H9 (cell line): ENCODE data around the gene SLC4A2. TPM values are rescaled to one million over a fixed set of nuclear protein-coding genes. Genes with fewer than 3 reads are reported as not detected.

ENCODE experiments used
- DNase-seq: peaks from one replicate; pipeline ENCODE4 v3.0.0-alpha.2; 2017
- H2AFZ ChIP-seq: one replicate; pipeline ENCODE4 v1.6.1; 2013; ENCODE audit warnings: mild to moderate bottlenecking, low read length, control low read depth, moderate library complexity
- H2AK5ac ChIP-seq: 2 replicates; pipeline ENCODE4 v1.6.1; 2013; ENCODE audit warnings: low read length, control low read depth, mixed read lengths; ENCODE audit not compliant: insufficient read length
- H2BK120ac ChIP-seq: one replicate; pipeline ENCODE4 v1.6.1; 2013; ENCODE audit warnings: low read depth, mild to moderate bottlenecking, low read length, control low read depth, inconsistent platforms; ENCODE audit not compliant: poor library complexity, severe bottlenecking
- H2BK12ac ChIP-seq: 2 replicates; pipeline ENCODE4 v1.6.1; 2013; ENCODE audit warnings: low read length, control low read depth, mixed read lengths, low read depth; ENCODE audit not compliant: insufficient read length
- H2BK15ac ChIP-seq: 2 replicates; pipeline ENCODE4 v1.6.1; 2013; ENCODE audit warnings: low read depth, low read length, control low read depth
- H2BK20ac ChIP-seq: one replicate; pipeline ENCODE4 v1.6.1; 2013; ENCODE audit warnings: low read depth, mild to moderate bottlenecking, low read length, control low read depth, inconsistent platforms; ENCODE audit not compliant: poor library complexity, severe bottlenecking
- H2BK5ac ChIP-seq: 2 replicates; pipeline ENCODE4 v1.6.1; 2013; ENCODE audit warnings: low read length, control low read depth, mixed read lengths; ENCODE audit not compliant: insufficient read length
- H3K14ac ChIP-seq: 2 replicates; pipeline ENCODE4 v1.6.1; 2013; ENCODE audit warnings: low read length, control low read depth; ENCODE audit not compliant: insufficient read depth
- H3K18ac ChIP-seq: 2 replicates; pipeline ENCODE4 v1.6.1; 2013; ENCODE audit warnings: low read depth, mild to moderate bottlenecking, mixed read lengths, low read length, control low read depth; ENCODE audit not compliant: insufficient read length
- H3K23ac ChIP-seq: 2 replicates; pipeline ENCODE4 v1.6.1; 2013; ENCODE audit warnings: low read length, control low read depth, mixed read lengths, low read depth; ENCODE audit not compliant: insufficient read length
- H3K23me2 ChIP-seq: 2 replicates; pipeline ENCODE4 v1.6.1; 2013; ENCODE audit warnings: low read depth, mild to moderate bottlenecking, mixed read lengths, low read length, control low read depth; ENCODE audit not compliant: insufficient read length, poor library complexity, severe bottlenecking
- H3K27ac ChIP-seq: 2 replicates; pipeline ENCODE4 v1.5.1; 2013; ENCODE audit warnings: low read length, control low read depth, mixed read lengths, low read depth; ENCODE audit not compliant: insufficient read length
- H3K27me3 ChIP-seq: 2 replicates; pipeline ENCODE4 v1.6.1; 2013; ENCODE audit warnings: low read length, control low read depth, inconsistent platforms; ENCODE audit not compliant: insufficient read depth
- H3K4ac ChIP-seq: 2 replicates; pipeline ENCODE4 v1.6.1; 2013; ENCODE audit warnings: low read depth, mild to moderate bottlenecking, control low read depth, inconsistent platforms, low read length, moderate library complexity
- H3K4me1 ChIP-seq: 2 replicates; pipeline ENCODE4 v1.6.1; 2013; ENCODE audit warnings: low read length, control low read depth, inconsistent platforms; ENCODE audit not compliant: insufficient read depth
- H3K4me2 ChIP-seq: 2 replicates; pipeline ENCODE4 v1.6.1; 2013; ENCODE audit warnings: low read length, control low read depth, mixed read lengths; ENCODE audit not compliant: insufficient read length, insufficient read depth
- H3K56ac ChIP-seq: 2 replicates; pipeline ENCODE4 v1.6.1; 2013; ENCODE audit warnings: low read depth, mild to moderate bottlenecking, mixed read lengths, low read length, control low read depth; ENCODE audit not compliant: insufficient read length
- H3K79me1 ChIP-seq: 2 replicates; pipeline ENCODE4 v1.6.1; 2013; ENCODE audit warnings: low read depth, mild to moderate bottlenecking, moderate library complexity, low read length, control low read depth, inconsistent platforms; ENCODE audit not compliant: insufficient read depth, poor library complexity, severe bottlenecking
- H3K79me2 ChIP-seq: 2 replicates; pipeline ENCODE4 v1.6.1; 2013; ENCODE audit warnings: low read length, control low read depth, inconsistent platforms; ENCODE audit not compliant: insufficient read depth
- H3K9ac ChIP-seq: 2 replicates; pipeline ENCODE4 v1.6.1; 2013; ENCODE audit warnings: low read length, control low read depth, mixed read lengths; ENCODE audit not compliant: insufficient read length; ENCODE audit errors: extremely low read depth
- H3K9me3 ChIP-seq: one replicate; pipeline ENCODE4 v1.6.1; 2013; ENCODE audit warnings: low read depth, low read length, inconsistent platforms; ENCODE audit not compliant: control insufficient read depth
- H3T11ph ChIP-seq: one replicate; pipeline ENCODE4 v1.6.1; 2013; ENCODE audit warnings: mild to moderate bottlenecking, low read length, control low read depth, inconsistent platforms
- H4K20me1 ChIP-seq: one replicate; pipeline ENCODE4 v1.6.1; 2013; ENCODE audit not compliant: control insufficient read depth, insufficient read length, insufficient read depth
- H4K5ac ChIP-seq: 2 replicates; pipeline ENCODE4 v1.6.1; 2013; ENCODE audit warnings: low read depth, mild to moderate bottlenecking, mixed read lengths, low read length, control low read depth; ENCODE audit not compliant: insufficient read length
- H4K8ac ChIP-seq: replicated peaks from 2 replicates; pipeline ENCODE4 v1.6.1; 2013; ENCODE audit warnings: low read length, control low read depth, mixed read lengths, low read depth; ENCODE audit not compliant: insufficient read length
- H4K91ac ChIP-seq: 2 replicates; pipeline ENCODE4 v1.6.1; 2013; ENCODE audit warnings: low read depth, mild to moderate bottlenecking, moderate library complexity, mixed read lengths, low read length, control low read depth; ENCODE audit not compliant: insufficient read length
- H3K27ac Mint-ChIP-seq, 3 experiments: 2 replicates in 2 of 3; 3 replicates in 1 of 3; pipeline ENCODE4 v1.8.0; 2020 to 2021; ENCODE audit warnings: mixed read lengths in 3 of 3, mild to moderate bottlenecking in 1 of 3, moderate library complexity in 1 of 3
- H3K27me3 Mint-ChIP-seq: 2 replicates; pipeline ENCODE4 v1.8.0; 2021; ENCODE audit warnings: low read depth, mild to moderate bottlenecking, moderate library complexity, mixed read lengths
- H3K36me3 Mint-ChIP-seq, 3 experiments: 2 replicates in 2 of 3; 3 replicates in 1 of 3; pipeline ENCODE4 v1.8.0; 2020 to 2021; ENCODE audit warnings: low read depth in 3 of 3, mixed read lengths in 3 of 3; ENCODE audit not compliant: insufficient read depth in 1 of 3
- H3K4me1 Mint-ChIP-seq, 2 experiments: 2 replicates each; pipeline ENCODE4 v1.8.0; 2020; ENCODE audit warnings: mixed read lengths in 2 of 2
- H3K4me3 Mint-ChIP-seq, 2 experiments: 2 replicates in 1 of 2; 3 replicates in 1 of 2; pipeline ENCODE4 v1.8.0; 2020 to 2021; ENCODE audit warnings: mild to moderate bottlenecking in 2 of 2, mixed read lengths in 2 of 2, moderate library complexity in 1 of 2
- H3K9me3 Mint-ChIP-seq, 2 experiments: 2 replicates in 1 of 2; 3 replicates in 1 of 2; pipeline ENCODE4 v1.8.0; 2020; ENCODE audit warnings: mild to moderate bottlenecking in 2 of 2, mixed read lengths in 2 of 2, moderate library complexity in 1 of 2
- CTCF ChIP-seq: fragments of 200-600 bp; sonication (generic); conservative IDR thresholded peaks from 3 replicates; pipeline ENCODE4 v1.8.0; 2021; ENCODE audit warnings: antibody characterized with exemption, mild to moderate bottlenecking
- WGBS: extraction: QIAGEN DNeasy Blood & Tissue Kit; methylation state at CpG from one replicate; pipeline ENCODE4 v1.1.7; 2013; ENCODE audit warnings: missing lambda C conversion rate, low lambda C conversion rate, mixed read lengths; ENCODE audit not compliant: insufficient read length; ENCODE audit errors: extremely low coverage; 5-methylcytosine and 5-hydroxymethylcytosine counted together
- total RNA-seq: library from RNA; stranded (reverse); gene quantifications from 2 replicates; pipeline ENCODE4 v1.2.1, GENCODE V29; 2021

The SLC4A2 gene
- total RNA-seq, 1 experiment from 2014 or later: 136 TPM

DNA sequence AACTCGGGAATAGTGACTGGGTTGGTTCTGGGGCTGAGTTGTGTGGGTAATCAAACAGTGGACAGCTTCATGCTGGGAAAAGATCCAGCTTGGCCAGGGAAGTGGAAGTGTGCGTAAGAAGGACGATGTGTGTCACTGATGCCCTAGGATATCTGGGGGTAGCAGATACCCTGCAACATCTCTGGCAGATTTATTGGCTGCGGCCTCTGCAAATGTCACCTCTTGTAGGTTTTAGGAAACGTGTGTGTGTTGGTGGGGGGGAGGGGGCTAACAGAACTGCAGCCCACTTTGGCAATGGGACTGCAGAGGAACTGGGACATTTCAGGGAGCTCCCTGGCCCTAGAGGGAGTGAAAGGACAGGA, 25.9 kb downstream of the SLC4A2 start:
- H2BK12ac ChIP-seq: no peak overlapping the region
- no CpG with 5 or more reads among the region's 5 CpGs for WGBS
- H2AK5ac ChIP-seq: no peak overlapping the region
- H3K23me2 ChIP-seq: peaks cover 20% of the 10 kb centered on the region
- Mint-ChIP-seq H3K27ac (peak overlapping the region in 2 of 3 experiments; percentile 48 to 63; a peak in 3 of 7 replicates), H3K9me3 (no peaks in the 10 kb centered on the region; a peak in 1 of 5 replicates), H3K4me3 (peak overlapping the region; percentile 77 to 88), H3K27me3 (peaks cover 15% of the 10 kb centered on the region), H3K4me1 (peaks cover 35 to 43% of the 10 kb centered on the region in 2 experiments), H3K36me3 (peaks cover 0 to 9% (median 2%) of the 10 kb centered on the region in 3 experiments; a peak in 4 of 7 replicates)
- no peak overlapping the region for H3K9ac ChIP-seq
- H3K79me1 ChIP-seq: peaks cover 4% of the 10 kb centered on the region
- H2BK120ac ChIP-seq: no peak overlapping the region
- no peak overlapping the region for H2BK5ac ChIP-seq
- DNase-seq: no peak
- H3K14ac ChIP-seq: no peak overlapping the region
- H3K18ac ChIP-seq: no peak overlapping the region
- H3K23ac ChIP-seq: no peak overlapping the region
- H3K4ac ChIP-seq: no peak overlapping the region
- H3K4me2 ChIP-seq: peak overlapping the region; percentile 64
- H2BK20ac ChIP-seq: no peak overlapping the region
- no peaks in the 10 kb centered on the region for H3K9me3 ChIP-seq
- no peak overlapping the region for H4K5ac ChIP-seq
- peaks cover 2% of the 10 kb centered on the region; the same call in 1 of the 2 replicates for H3K4me1 ChIP-seq
- no peak overlapping the region for H3K27ac ChIP-seq
- H2AFZ ChIP-seq: no peak overlapping the region
- H3K27me3 ChIP-seq: no peaks in the 10 kb centered on the region; the same call in 1 of the 2 replicates
- TF ChIP-seq CTCF: no peak
- H4K8ac ChIP-seq: no peak overlapping the region
- no peak overlapping the region for H3T11ph ChIP-seq
- peaks cover 2% of the 10 kb centered on the region; the same call in 1 of the 2 replicates for H3K79me2 ChIP-seq
- H4K91ac ChIP-seq: no peak overlapping the region
- no peak overlapping the region for H2BK15ac ChIP-seq
- no peaks in the 10 kb centered on the region for H4K20me1 ChIP-seq
- no peak overlapping the region for H3K56ac ChIP-seq
